ENCODE data around the gene TRMO.
A peak's percentile ranks its signal among the peaks of the same experiment; 100 is the strongest.
"Not testable (repeated sequence)": the region's sequence is repeated elsewhere in the genome, so short reads cannot be mapped to it uniquely, and the experiment has no call there.

The TRMO gene

GRCh38 chr9:97921959-97922724 lies at the start of gene TRMO:
Gene TRMO (minus strand): TSS chr9:97922500. CDS start chr9:97922493, 7 bp downstream.
- DNase-seq (ENCODE audit: low read depth) = peak; percentile 96

- DNase-seq (ENCODE audit: low read depth) = no peak
These were observed 47.9 kb upstream of the TRMO start for GRCh38 chr9:97970165-97970564.

GRCh38 chr9:97969014-97969413 lies 46.7 kb upstream of the TRMO start:
- DNase-seq (ENCODE audit: low read depth) = no peak

- no peak for DNase-seq (ENCODE audit: low read depth)
These were observed 44.2 kb upstream of the TRMO start for GRCh38 chr9:97966493-97966892.

- DNase-seq (ENCODE audit: low read depth) = no peak
These were observed 42.6 kb upstream of the TRMO start for GRCh38 chr9:97964901-97965300.

GRCh38 chr9:97963232-97963631 lies 40.9 kb upstream of the TRMO start:
- DNase-seq (ENCODE audit: low read depth) = no peak

GRCh38 chr9:97962575-97962974 lies 40.3 kb upstream of the TRMO start:
- no peak for DNase-seq (ENCODE audit: low read depth)

GRCh38 chr9:97962136-97962535 lies 39.8 kb upstream of the TRMO start:
- no peak for DNase-seq (ENCODE audit: low read depth)

- DNase-seq (ENCODE audit: low read depth) = no peak
These were observed 39.1 kb upstream of the TRMO start for GRCh38 chr9:97961361-97961760.

- DNase-seq (ENCODE audit: low read depth) = not testable (repeated sequence)
These were observed 38.5 kb upstream of the TRMO start for GRCh38 chr9:97960678-97961328.

GRCh38 chr9:97959585-97959984 lies 37.3 kb upstream of the TRMO start:
- no peak for DNase-seq (ENCODE audit: low read depth)

- DNase-seq (ENCODE audit: low read depth) = no peak
These were observed 36.7 kb upstream of the TRMO start for GRCh38 chr9:97958812-97959511.

- no peak for DNase-seq (ENCODE audit: low read depth)
These were observed 34.0 kb upstream of the TRMO start for GRCh38 chr9:97956331-97956730.

- DNase-seq (ENCODE audit: low read depth) = peak; percentile 18
These were observed 32.3 kb upstream of the TRMO start for GRCh38 chr9:97954550-97954989.

GRCh38 chr9:97950873-97951272 lies 28.6 kb upstream of the TRMO start:
- not testable (repeated sequence) for DNase-seq (ENCODE audit: low read depth)

GRCh38 chr9:97947094-97947493 lies 24.8 kb upstream of the TRMO start:
- not testable (repeated sequence) for DNase-seq (ENCODE audit: low read depth)

- not testable (repeated sequence) for DNase-seq (ENCODE audit: low read depth)
These were observed 23.2 kb upstream of the TRMO start for GRCh38 chr9:97945470-97945869.

- no peak for DNase-seq (ENCODE audit: low read depth)
These were observed 22.3 kb upstream of the TRMO start for GRCh38 chr9:97944612-97945011.

GRCh38 chr9:97943308-97943855 lies 21.1 kb upstream of the TRMO start:
- no peak for DNase-seq (ENCODE audit: low read depth)

GRCh38 chr9:97941323-97941722 lies 19.0 kb upstream of the TRMO start:
- no peak for DNase-seq (ENCODE audit: low read depth)

GRCh38 chr9:97940741-97941140 lies 18.4 kb upstream of the TRMO start:
- no peak for DNase-seq (ENCODE audit: low read depth)

- no peak for DNase-seq (ENCODE audit: low read depth)
These were observed 17.9 kb upstream of the TRMO start for GRCh38 chr9:97940233-97940632.

All from activated T-helper 1 cell treated with Interleukin-2 at 50 U/mL for 16 hours (primary cell).